Measurements from ENCODE around the gene USP6NL.
A peak's percentile ranks its signal among the peaks of the same experiment; 100 is the strongest.
"Not testable (repeated sequence)": the region's sequence is repeated elsewhere in the genome, so short reads cannot be mapped to it uniquely, and the experiment has no call there.

USP6NL gene

GRCh38 chr10:11611248-11612020 is at the start of gene USP6NL:
TSS of gene USP6NL (minus strand) at chr10:11611650. CDS start at chr10:11597634, 14,016 bp downstream.
- DNase-seq (ENCODE audit: low spot score), result peak; percentile 85

GRCh38 chr10:11658801-11659368 is 47.4 kb upstream of the USP6NL start:
- DNase-seq (ENCODE audit: low spot score), result no peak

- DNase-seq (ENCODE audit: low spot score), result no peak
Observed at GRCh38 chr10:11655836-11656235, 44.4 kb upstream of the USP6NL start.

- no peak for DNase-seq (ENCODE audit: low spot score)
Observed at GRCh38 chr10:11654659-11655058, 43.2 kb upstream of the USP6NL start.

GRCh38 chr10:11653758-11654471 is 42.5 kb upstream of the USP6NL start:
- DNase-seq (ENCODE audit: low spot score), result no peak

GRCh38 chr10:11647676-11648075 is 36.2 kb upstream of the USP6NL start:
- DNase-seq (ENCODE audit: low spot score), result no peak

- no peak for DNase-seq (ENCODE audit: low spot score)
Observed at GRCh38 chr10:11646450-11646849, 35.0 kb upstream of the USP6NL start.

- no peak for DNase-seq (ENCODE audit: low spot score)
Observed at GRCh38 chr10:11643039-11643438, 31.6 kb upstream of the USP6NL start.

GRCh38 chr10:11642566-11642965 is 31.1 kb upstream of the USP6NL start:
- no peak for DNase-seq (ENCODE audit: low spot score)

GRCh38 chr10:11639849-11640764 is 28.7 kb upstream of the USP6NL start:
- peak; percentile 79 for DNase-seq (ENCODE audit: low spot score)

GRCh38 chr10:11639362-11639761 is 27.9 kb upstream of the USP6NL start:
- no peak for DNase-seq (ENCODE audit: low spot score)

GRCh38 chr10:11638055-11638698 is 26.7 kb upstream of the USP6NL start:
- DNase-seq (ENCODE audit: low spot score), result no peak

- DNase-seq (ENCODE audit: low spot score), result no peak
Observed at GRCh38 chr10:11636697-11637303, 25.4 kb upstream of the USP6NL start.

- no peak for DNase-seq (ENCODE audit: low spot score)
Observed at GRCh38 chr10:11631890-11632587, 20.6 kb upstream of the USP6NL start.

GRCh38 chr10:11631291-11631690 is 19.8 kb upstream of the USP6NL start:
- no peak for DNase-seq (ENCODE audit: low spot score)

- DNase-seq (ENCODE audit: low spot score), result no peak
Observed at GRCh38 chr10:11629731-11630130, 18.3 kb upstream of the USP6NL start.

- DNase-seq (ENCODE audit: low spot score), result not testable (repeated sequence)
Observed at GRCh38 chr10:11627941-11628340, 16.5 kb upstream of the USP6NL start.

- no peak for DNase-seq (ENCODE audit: low spot score)
Observed at GRCh38 chr10:11626071-11626470, 14.6 kb upstream of the USP6NL start.

- DNase-seq (ENCODE audit: low spot score), result no peak
Observed at GRCh38 chr10:11625019-11625735, 13.7 kb upstream of the USP6NL start.

GRCh38 chr10:11617233-11617632 is 5.8 kb upstream of the USP6NL start:
- no peak for DNase-seq (ENCODE audit: low spot score)
